22Rv1 (cell line): ENCODE results near the gene SLC15A1.

ENCODE experiments used
- CTCF ChIP-seq: fragments of 450-650 bp; IDR thresholded peaks from 2 replicates; pipeline ENCODE4 v1.5.1; 2017; ENCODE audit warnings: mild to moderate bottlenecking
- ZFX ChIP-seq: fragments of 450-650 bp; IDR thresholded peaks from 2 replicates; pipeline ENCODE4 v1.6.1; 2017; ENCODE audit warnings: antibody characterized with exemption, borderline replicate concordance

- TF ChIP-seq CTCF, result no peak
- no peak for TF ChIP-seq ZFX
Measured at GRCh38 chr13:98786023-98786422, 33.6 kb upstream of the SLC15A1 start.
